GM21423 (cell line): ENCODE results near the gene ANTXR2.

Experiments
- ATAC-seq: cut with Tn5 transposase; IDR thresholded peaks from one replicate; pipeline ENCODE4 v1.9.1; 2021; ENCODE audit warnings: mild to moderate bottlenecking, moderate library complexity; ENCODE audit not compliant: unreplicated experiment

The ANTXR2 gene

GRCh38 chr4:79875344-79875899, 197.6 kb downstream of the ANTXR2 start:
- ATAC-seq, result no peak

GRCh38 chr4:79874197-79874596, 198.8 kb downstream of the ANTXR2 start:
- ATAC-seq, result no peak

GRCh38 chr4:79872738-79873137, 200.3 kb downstream of the ANTXR2 start:
- ATAC-seq, result no peak

GRCh38 chr4:79871961-79872360, 201.1 kb downstream of the ANTXR2 start:
- no peak for ATAC-seq

- no peak for ATAC-seq
These were observed 203.3 kb downstream of the ANTXR2 start for GRCh38 chr4:79869597-79870237.

- ATAC-seq, result no peak
These were observed 207.8 kb downstream of the ANTXR2 start for GRCh38 chr4:79865201-79865597.

- ATAC-seq, result no peak
These were observed 208.4 kb downstream of the ANTXR2 start for GRCh38 chr4:79864500-79865200.

GRCh38 chr4:79863333-79863732, 209.7 kb downstream of the ANTXR2 start:
- ATAC-seq, result no peak

- ATAC-seq, result no peak
These were observed 210.2 kb downstream of the ANTXR2 start for GRCh38 chr4:79862821-79863220.

GRCh38 chr4:79857811-79858210, 215.2 kb downstream of the ANTXR2 start:
- ATAC-seq, result no peak

GRCh38 chr4:79856196-79856595, 216.8 kb downstream of the ANTXR2 start:
- ATAC-seq, result no peak

- ATAC-seq, result no peak
These were observed 218.1 kb downstream of the ANTXR2 start for GRCh38 chr4:79854856-79855502.

- ATAC-seq, result no peak
These were observed 220.7 kb downstream of the ANTXR2 start for GRCh38 chr4:79852305-79852730.

GRCh38 chr4:79851625-79852304, 221.3 kb downstream of the ANTXR2 start:
- ATAC-seq, result no peak
